Bronchial epithelial cell (primary cell): Measurements from ENCODE around the gene DLGAP4. TPM values are rescaled to one million over a fixed set of nuclear protein-coding genes. Genes with fewer than 3 reads are reported as not detected.

Source experiments
- DNase-seq: peaks from one replicate; pipeline ENCODE4 v3.0.0-alpha.2; 2010; ENCODE audit warnings: low read depth
- FAIRE-seq: peaks from 2 replicates; lab custom pipeline; 2011; peaks lifted over from hg19 to GRCh38; lab: Jason Lieb, UNC
- H3K27me3 ChIP-seq: 2 replicates; pipeline ENCODE4 v1.5.1; 2011; ENCODE audit warnings: low read length; ENCODE audit not compliant: control insufficient read depth, insufficient read depth
- H3K36me3 ChIP-seq: 2 replicates; pipeline ENCODE4 v1.5.1; 2011; ENCODE audit warnings: low read length; ENCODE audit not compliant: control insufficient read depth, insufficient read depth
- H3K4me3 ChIP-seq: 2 replicates; pipeline ENCODE4 v1.5.1; 2011; ENCODE audit warnings: mild to moderate bottlenecking, low read depth, low read length, control low read depth
- CTCF ChIP-seq: IDR thresholded peaks from 2 replicates; pipeline ENCODE4 v1.5.1; 2011; ENCODE audit warnings: mild to moderate bottlenecking, moderate library complexity, low read length, control low read depth, inconsistent platforms; ENCODE audit not compliant: insufficient read depth, severe bottlenecking
- total RNA-seq: library from RNA; depleted of rRNA; stranded (reverse); fragments of >200 nt; gene quantifications from 2 replicates; pipeline ENCODE4 v1.2.1, GENCODE V29; 2014

The DLGAP4 gene
- total RNA-seq, 1 donor from 2014 or later: 5.5 TPM

DNA sequence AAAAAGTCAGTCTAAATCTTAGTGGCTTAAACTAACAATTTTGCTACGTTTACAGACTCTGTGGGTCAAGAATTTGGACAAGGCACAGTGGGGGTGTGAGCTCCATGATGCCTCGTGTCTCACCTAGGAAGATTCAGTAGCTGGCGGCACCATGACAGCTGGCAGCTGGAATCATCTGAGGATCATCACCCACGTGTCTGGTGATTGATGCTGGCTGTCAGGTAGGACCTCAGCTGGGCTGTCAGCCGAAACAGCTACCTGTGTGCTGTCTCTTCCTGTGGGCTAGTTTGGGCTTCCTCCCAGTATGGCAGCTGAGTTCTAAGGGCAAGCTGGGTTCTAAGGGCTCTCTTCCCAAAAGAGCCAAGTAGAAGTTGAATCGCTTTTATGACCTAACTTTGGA is 26.4 kb upstream of the DLGAP4 start:
- no peak for DNase-seq
- peaks cover 2% of the 10 kb centered on the region for H3K27me3 ChIP-seq
- no peak for FAIRE-seq

GRCh38 chr20:36281785-36282380 is 24.3 kb upstream of the DLGAP4 start:
- Histone ChIP-seq H3K4me3 (no peak overlapping the region), H3K27me3 (peaks cover 2% of the 10 kb centered on the region), H3K36me3 (no peaks in the 10 kb centered on the region)
- DNase-seq (no peak), FAIRE-seq (no peak)
- no peak for TF ChIP-seq CTCF

More for the DNA sequence above, 26.4 kb upstream of the DLGAP4 start:
- Histone ChIP-seq H3K36me3 (no peaks in the 10 kb centered on the region), H3K4me3 (no peak overlapping the region)
- no peak for TF ChIP-seq CTCF

DNA sequence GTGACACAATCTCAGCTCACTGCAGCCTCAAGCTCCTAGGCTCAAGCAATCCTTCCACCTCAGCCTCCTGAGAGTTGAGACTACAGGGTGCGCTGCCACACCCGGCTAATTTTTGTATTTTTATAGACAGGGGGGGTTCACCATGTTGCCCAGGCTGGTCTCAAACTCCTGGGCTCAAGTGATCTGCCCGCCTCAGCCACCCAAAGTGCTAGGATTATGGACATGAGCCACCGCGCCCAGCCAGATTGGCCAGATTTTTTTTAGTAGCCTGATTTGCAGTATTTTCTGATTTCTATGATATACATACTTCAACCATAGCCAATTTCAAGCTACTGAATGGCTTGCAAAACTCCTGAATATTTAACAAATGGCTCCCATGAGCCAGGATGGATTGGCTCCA is 21.4 kb upstream of the DLGAP4 start:
- FAIRE-seq (no peak), DNase-seq (no peak)
- no peak overlapping the region for H3K4me3 ChIP-seq
- TF ChIP-seq CTCF: no peak
- H3K36me3 ChIP-seq: no peaks in the 10 kb centered on the region
- H3K27me3 ChIP-seq: peaks cover 1% of the 10 kb centered on the region

- Histone ChIP-seq H3K36me3 (no peaks in the 10 kb centered on the region), H3K4me3 (no peak overlapping the region), H3K27me3 (no peaks in the 10 kb centered on the region)
- no peak for DNase-seq
- no peak for TF ChIP-seq CTCF
- no peak for FAIRE-seq
These were observed 20.2 kb upstream of the DLGAP4 start for GRCh38 chr20:36285746-36286447.

GRCh38 chr20:36297656-36298055 is 8.5 kb upstream of the DLGAP4 start:
- no peak for DNase-seq
- no peak for TF ChIP-seq CTCF
- H3K4me3 ChIP-seq: no peak overlapping the region
- FAIRE-seq: no peak
- H3K27me3 ChIP-seq: peaks cover 9% of the 10 kb centered on the region
- H3K36me3 ChIP-seq: no peaks in the 10 kb centered on the region
